Thyroid gland (tissue), 4 donors: Measurements from ENCODE around the gene ST6GAL2.

Source experiments
- POLR2A ChIP-seq, 2 donors: fragments of 450-650 bp; IDR thresholded peaks; one replicate each; pipeline ENCODE4 v1.6.1; 2017; ENCODE audit warnings: antibody characterized with exemption in 2 of 2, mild to moderate bottlenecking in 2 of 2, moderate library complexity in 1 of 2
- TF ChIP-seq, protein P1 (sequence below), 6 experiments: fragments of 200-600 bp in 3 of 6; fragments of 450-650 bp in 3 of 6; sonication (generic) in 3 of 6; IDR thresholded peaks; one replicate each; pipeline ENCODE4 v1.5.1; 2016 to 2019; ENCODE audit warnings: antibody characterized with exemption in 6 of 6, mild to moderate bottlenecking in 2 of 6, inconsistent platforms in 1 of 6, moderate library complexity in 1 of 6

DNA sequence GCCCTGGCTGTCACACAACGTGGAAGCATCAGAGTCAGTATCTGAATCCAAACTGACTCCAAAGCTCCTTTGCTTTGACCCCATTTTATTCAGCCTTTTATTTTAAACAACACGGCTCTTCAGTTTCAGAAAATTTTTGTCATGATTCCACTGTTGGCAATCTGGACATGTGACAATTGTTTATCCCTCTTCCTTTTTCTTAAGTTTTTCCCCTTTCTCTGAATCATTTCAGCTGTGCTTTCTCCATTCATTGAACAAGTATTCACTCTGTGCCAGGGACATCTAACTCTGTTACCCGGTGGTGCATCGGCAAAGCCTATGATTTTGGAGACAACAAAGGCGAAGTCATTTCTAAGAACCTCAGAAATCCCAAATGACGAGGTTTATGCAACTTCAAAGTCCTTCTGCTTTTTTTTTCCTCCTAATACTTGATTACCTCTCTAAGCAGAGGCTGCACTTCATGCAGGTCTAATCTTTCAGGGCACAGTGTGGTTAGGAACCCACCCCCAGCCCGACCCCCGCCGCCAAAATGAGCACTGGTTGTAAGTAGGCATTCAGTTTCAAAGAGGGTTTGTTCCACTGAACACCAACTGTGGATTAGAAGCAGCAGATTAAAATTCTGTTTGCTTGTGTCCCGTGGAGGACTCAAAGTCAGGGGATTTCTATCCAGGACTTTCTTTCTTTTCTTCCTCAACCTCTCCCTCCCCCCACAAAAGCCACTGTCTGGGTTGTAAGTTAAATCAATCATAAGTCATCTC, 18.6 kb downstream of the ST6GAL2 start:
- TF ChIP-seq, protein P1, sequence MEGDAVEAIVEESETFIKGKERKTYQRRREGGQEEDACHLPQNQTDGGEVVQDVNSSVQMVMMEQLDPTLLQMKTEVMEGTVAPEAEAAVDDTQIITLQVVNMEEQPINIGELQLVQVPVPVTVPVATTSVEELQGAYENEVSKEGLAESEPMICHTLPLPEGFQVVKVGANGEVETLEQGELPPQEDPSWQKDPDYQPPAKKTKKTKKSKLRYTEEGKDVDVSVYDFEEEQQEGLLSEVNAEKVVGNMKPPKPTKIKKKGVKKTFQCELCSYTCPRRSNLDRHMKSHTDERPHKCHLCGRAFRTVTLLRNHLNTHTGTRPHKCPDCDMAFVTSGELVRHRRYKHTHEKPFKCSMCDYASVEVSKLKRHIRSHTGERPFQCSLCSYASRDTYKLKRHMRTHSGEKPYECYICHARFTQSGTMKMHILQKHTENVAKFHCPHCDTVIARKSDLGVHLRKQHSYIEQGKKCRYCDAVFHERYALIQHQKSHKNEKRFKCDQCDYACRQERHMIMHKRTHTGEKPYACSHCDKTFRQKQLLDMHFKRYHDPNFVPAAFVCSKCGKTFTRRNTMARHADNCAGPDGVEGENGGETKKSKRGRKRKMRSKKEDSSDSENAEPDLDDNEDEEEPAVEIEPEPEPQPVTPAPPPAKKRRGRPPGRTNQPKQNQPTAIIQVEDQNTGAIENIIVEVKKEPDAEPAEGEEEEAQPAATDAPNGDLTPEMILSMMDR (IDR thresholded peaks at IDR 0.05), result no peak
- TF ChIP-seq POLR2A (IDR thresholded peaks at IDR 0.05), result no peak
